ENCODE results near the gene RABGAP1L. TPM values are rescaled to one million over a fixed set of nuclear protein-coding genes. Genes with fewer than 3 reads are reported as not detected.
"Not testable (repeated sequence)": the region's sequence is repeated elsewhere in the genome, so short reads cannot be mapped to it uniquely, and the experiment has no call there.

The RABGAP1L gene
- total RNA-seq, 2 experiments from 2014 or later, result 20.2 to 22.6 TPM

DNA sequence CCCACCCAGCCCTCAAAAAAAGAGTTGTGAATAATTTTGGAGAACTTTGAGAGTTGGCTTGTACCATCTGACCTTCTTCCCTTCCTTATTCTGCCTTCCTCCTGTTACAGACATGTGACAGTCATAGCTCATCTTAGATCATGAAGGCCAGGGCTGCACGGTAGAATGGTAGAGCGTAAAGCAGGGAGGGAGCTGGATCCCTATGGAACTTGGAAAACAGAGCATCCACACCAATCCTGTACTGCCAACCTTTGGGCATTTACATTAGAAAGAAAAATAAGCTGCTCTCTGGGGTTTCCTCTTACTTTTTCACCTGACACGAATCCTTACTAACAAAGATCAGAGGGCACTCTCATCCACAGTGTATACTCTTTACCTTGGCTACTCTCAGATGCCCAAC lies 409.9 kb downstream of the RABGAP1L start:
- Mint-ChIP-seq H3K36me3 (peaks cover 32% of the 10 kb centered on the region), H3K4me1 (no peaks in the 10 kb centered on the region), H3K4me3 (no peak overlapping the region), H3K27me3 (no peaks in the 10 kb centered on the region), H3K27ac (no peak overlapping the region), H3K9me3 (peaks cover 10% of the 10 kb centered on the region)
- DNase-seq, result no peak

GRCh38 chr1:174572771-174573170 lies 413.5 kb downstream of the RABGAP1L start:
- H3K4me1 Mint-ChIP-seq, result no peaks in the 10 kb centered on the region
- peaks cover 38% of the 10 kb centered on the region for H3K36me3 Mint-ChIP-seq

GRCh38 chr1:174576120-174576519 lies 416.8 kb downstream of the RABGAP1L start:
- Mint-ChIP-seq H3K36me3 (peaks cover 41% of the 10 kb centered on the region), H3K9me3 (peaks cover 27% of the 10 kb centered on the region)
- not testable (repeated sequence) for H3K4me3 Mint-ChIP-seq, DNase-seq, H3K4me1 Mint-ChIP-seq, H3K27me3 Mint-ChIP-seq, H3K27ac Mint-ChIP-seq

More at GRCh38 chr1:174572771-174573170, 413.5 kb downstream of the RABGAP1L start:
- Mint-ChIP-seq H3K9me3 (peaks cover 23% of the 10 kb centered on the region), H3K27me3 (no peaks in the 10 kb centered on the region), H3K4me3 (no peak overlapping the region), H3K27ac (no peak overlapping the region)
- DNase-seq, result no peak

DNA sequence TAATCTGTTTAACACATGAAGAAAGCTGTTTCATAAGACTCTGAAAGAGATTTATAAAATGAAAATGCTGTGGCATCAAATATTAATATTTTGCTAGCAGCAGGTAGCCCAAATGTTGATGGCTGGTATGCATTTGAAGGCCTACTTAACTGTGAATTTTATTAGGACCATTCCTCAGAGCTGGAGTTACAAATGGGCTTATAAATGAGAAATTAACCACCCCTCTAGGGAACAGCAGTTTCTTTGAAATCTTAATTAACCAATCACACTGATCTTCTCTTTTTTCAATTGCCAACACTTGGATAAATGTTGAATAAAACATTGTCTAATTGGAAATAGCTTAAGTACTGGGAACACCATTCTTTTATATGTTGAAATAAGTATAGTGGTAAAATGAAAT lies 418.4 kb downstream of the RABGAP1L start:
- Mint-ChIP-seq H3K27ac (no peak overlapping the region), H3K4me1 (no peaks in the 10 kb centered on the region), H3K4me3 (no peak overlapping the region), H3K27me3 (no peaks in the 10 kb centered on the region), H3K9me3 (peaks cover 24% of the 10 kb centered on the region), H3K36me3 (peaks cover 37% of the 10 kb centered on the region)
- DNase-seq, result no peak

DNA sequence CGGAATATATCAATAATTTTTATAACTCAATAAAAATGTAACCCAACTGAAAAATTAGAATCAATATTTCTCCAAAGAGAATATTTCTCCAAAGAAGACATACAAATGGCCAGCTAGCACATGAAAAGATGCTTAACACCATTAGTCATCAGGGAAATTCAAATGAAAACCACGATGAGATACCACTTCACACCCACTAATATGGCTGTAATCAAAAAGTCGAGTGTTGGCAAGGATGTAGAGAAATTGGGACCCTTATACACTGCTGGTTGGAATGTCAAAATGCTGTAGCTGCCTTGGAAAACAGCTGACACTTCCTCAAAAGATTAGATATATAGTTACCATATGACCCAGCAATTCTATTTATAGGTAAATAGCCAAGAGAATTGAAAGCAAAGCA lies 421.5 kb downstream of the RABGAP1L start:
- H3K36me3 Mint-ChIP-seq, result peaks cover 46% of the 10 kb centered on the region
- H3K4me3 Mint-ChIP-seq, result no peak overlapping the region
- DNase-seq, result no peak
- peaks cover 3% of the 10 kb centered on the region for H3K4me1 Mint-ChIP-seq
- no peaks in the 10 kb centered on the region for H3K27me3 Mint-ChIP-seq
- H3K9me3 Mint-ChIP-seq, result peaks cover 23% of the 10 kb centered on the region
- no peak overlapping the region for H3K27ac Mint-ChIP-seq

- no peak for DNase-seq
- Mint-ChIP-seq H3K27ac (no peak overlapping the region), H3K4me3 (no peak overlapping the region), H3K9me3 (peaks cover 22% of the 10 kb centered on the region), H3K27me3 (no peaks in the 10 kb centered on the region), H3K4me1 (peaks cover 3% of the 10 kb centered on the region), H3K36me3 (peaks cover 51% of the 10 kb centered on the region)
Observed at GRCh38 chr1:174583316-174583715, 424.0 kb downstream of the RABGAP1L start.

DNA sequence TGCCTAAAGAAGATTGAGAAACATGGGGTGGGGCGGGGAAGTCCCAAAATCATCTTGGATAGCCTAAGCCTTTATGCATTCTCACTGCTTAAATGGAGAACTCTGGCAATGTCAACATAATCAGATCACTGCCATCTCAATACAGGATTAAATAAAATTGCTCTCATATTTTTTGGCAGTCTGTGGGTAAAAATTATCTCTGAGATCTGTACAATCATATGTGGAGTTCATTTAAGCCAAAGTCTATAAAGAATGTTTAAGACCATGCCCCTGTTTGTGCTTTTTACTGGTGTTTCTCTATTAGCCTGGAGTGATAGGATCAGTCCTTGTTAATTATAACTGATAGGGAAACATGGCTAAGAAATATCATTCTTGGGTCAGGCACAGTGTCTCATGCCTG lies 424.8 kb downstream of the RABGAP1L start:
- no peaks in the 10 kb centered on the region for H3K27me3 Mint-ChIP-seq
- peaks cover 27% of the 10 kb centered on the region for H3K9me3 Mint-ChIP-seq
- H3K27ac Mint-ChIP-seq, result no peak overlapping the region
- no peak for DNase-seq
- H3K36me3 Mint-ChIP-seq, result peaks cover 52% of the 10 kb centered on the region
- no peak overlapping the region for H3K4me3 Mint-ChIP-seq
- peaks cover 3% of the 10 kb centered on the region for H3K4me1 Mint-ChIP-seq

- H3K4me3 Mint-ChIP-seq, H3K27me3 Mint-ChIP-seq, H3K27ac Mint-ChIP-seq, H3K4me1 Mint-ChIP-seq, DNase-seq: not testable (repeated sequence)
- Mint-ChIP-seq H3K36me3 (peaks cover 36% of the 10 kb centered on the region), H3K9me3 (peaks cover 22% of the 10 kb centered on the region)
Observed at GRCh38 chr1:174588618-174589017, 429.3 kb downstream of the RABGAP1L start.

- no peak overlapping the region for H3K27ac Mint-ChIP-seq
- H3K4me1 Mint-ChIP-seq, result no peaks in the 10 kb centered on the region
- no peak overlapping the region for H3K4me3 Mint-ChIP-seq
- no peaks in the 10 kb centered on the region for H3K27me3 Mint-ChIP-seq
- peaks cover 39% of the 10 kb centered on the region for H3K36me3 Mint-ChIP-seq
- no peak for DNase-seq
- peaks cover 10% of the 10 kb centered on the region for H3K9me3 Mint-ChIP-seq
Observed at GRCh38 chr1:174605198-174605597, 445.9 kb downstream of the RABGAP1L start.

GRCh38 chr1:174606471-174606870 lies 447.2 kb downstream of the RABGAP1L start:
- Mint-ChIP-seq H3K27me3 (no peaks in the 10 kb centered on the region), H3K36me3 (peaks cover 31% of the 10 kb centered on the region), H3K27ac (no peak overlapping the region), H3K9me3 (peaks cover 12% of the 10 kb centered on the region), H3K4me1 (no peaks in the 10 kb centered on the region), H3K4me3 (no peak overlapping the region)
- DNase-seq, result no peak

DNA sequence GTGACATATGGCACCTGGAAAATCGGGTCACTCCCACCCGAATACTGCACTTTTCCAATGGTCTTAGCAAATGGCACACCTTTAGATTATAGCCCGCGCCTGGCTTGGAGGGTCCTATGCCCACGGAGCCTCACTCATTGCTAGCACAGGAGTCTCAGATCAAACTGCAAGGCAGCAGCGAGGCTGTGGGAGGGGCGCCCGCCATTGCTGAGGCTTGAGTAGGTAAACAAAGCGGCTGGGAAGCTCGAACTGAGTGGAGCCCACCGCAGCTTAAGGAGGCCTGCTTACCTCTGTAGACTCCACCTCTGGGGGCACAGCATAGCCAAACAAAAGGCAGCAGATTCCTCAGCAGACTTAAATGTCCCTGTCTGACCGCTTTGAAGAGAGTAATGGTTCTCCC lies 458.6 kb downstream of the RABGAP1L start:
- H3K4me3 Mint-ChIP-seq, DNase-seq, H3K27ac Mint-ChIP-seq, H3K27me3 Mint-ChIP-seq, H3K4me1 Mint-ChIP-seq: not testable (repeated sequence)
- peaks cover 19% of the 10 kb centered on the region for H3K9me3 Mint-ChIP-seq
- H3K36me3 Mint-ChIP-seq, result peaks cover 40% of the 10 kb centered on the region

GRCh38 chr1:174623324-174624035 lies 464.2 kb downstream of the RABGAP1L start:
- Mint-ChIP-seq H3K4me1 (no peaks in the 10 kb centered on the region), H3K27ac (no peak overlapping the region), H3K36me3 (peaks cover 23% of the 10 kb centered on the region), H3K9me3 (peaks cover 14% of the 10 kb centered on the region), H3K4me3 (no peak overlapping the region), H3K27me3 (no peaks in the 10 kb centered on the region)
- no peak for DNase-seq

- H3K4me3 Mint-ChIP-seq, result no peak overlapping the region
- peaks cover 20% of the 10 kb centered on the region for H3K36me3 Mint-ChIP-seq
- peaks cover 7% of the 10 kb centered on the region for H3K9me3 Mint-ChIP-seq
- no peak for DNase-seq
- H3K27ac Mint-ChIP-seq, result no peak overlapping the region
- no peaks in the 10 kb centered on the region for H3K4me1 Mint-ChIP-seq
- no peaks in the 10 kb centered on the region for H3K27me3 Mint-ChIP-seq
Observed at GRCh38 chr1:174626031-174627025, 467.0 kb downstream of the RABGAP1L start.

DNA sequence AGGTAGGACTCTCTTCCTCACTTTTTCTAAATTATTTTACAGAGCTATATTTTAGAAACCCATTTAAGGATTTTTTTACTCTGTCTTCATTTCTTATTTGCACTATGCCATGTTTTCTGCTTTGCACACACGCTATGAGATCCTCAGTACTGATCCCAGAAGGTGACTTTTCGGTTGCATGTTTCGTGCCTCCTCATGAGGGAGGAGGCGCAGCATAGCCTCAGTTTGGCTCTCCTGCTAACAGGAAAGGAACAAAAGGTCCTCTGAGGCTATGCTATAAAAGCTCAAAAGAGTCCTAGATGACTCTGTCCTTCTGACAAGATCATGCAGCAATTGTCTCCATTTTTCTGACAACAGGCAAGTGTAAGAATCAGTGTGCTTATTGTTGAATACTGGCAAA lies 478.2 kb downstream of the RABGAP1L start:
- no peaks in the 10 kb centered on the region for H3K27me3 Mint-ChIP-seq
- no peak overlapping the region for H3K4me3 Mint-ChIP-seq
- DNase-seq, result no peak
- H3K4me1 Mint-ChIP-seq, result no peaks in the 10 kb centered on the region
- H3K36me3 Mint-ChIP-seq, result peaks cover 22% of the 10 kb centered on the region
- H3K9me3 Mint-ChIP-seq, result peaks cover 7% of the 10 kb centered on the region
- H3K27ac Mint-ChIP-seq, result no peak overlapping the region

- peaks cover 5% of the 10 kb centered on the region for H3K9me3 Mint-ChIP-seq
- no peak overlapping the region for H3K4me3 Mint-ChIP-seq
- no peaks in the 10 kb centered on the region for H3K4me1 Mint-ChIP-seq
- no peak overlapping the region for H3K27ac Mint-ChIP-seq
- no peaks in the 10 kb centered on the region for H3K27me3 Mint-ChIP-seq
- peaks cover 19% of the 10 kb centered on the region for H3K36me3 Mint-ChIP-seq
- DNase-seq, result no peak
Observed at GRCh38 chr1:174639461-174639860, 480.1 kb downstream of the RABGAP1L start.

All from activated naive CD8-positive, alpha-beta T cell treated with anti-CD3 and anti-CD28 coated beads for 36 hours (primary cell).